NT2/D1 (cell line): ENCODE results near the gene SEC14L2.

ENCODE experiments used
- DNase-seq: peaks from one replicate; pipeline ENCODE4 v3.0.0-alpha.2; 2011; ENCODE audit warnings: low read depth, low spot score
- H3K27me3 ChIP-seq: 2 replicates; pipeline ENCODE4 v1.6.0; 2011; ENCODE audit warnings: mild to moderate bottlenecking; ENCODE audit not compliant: insufficient read length, insufficient read depth
- H3K36me3 ChIP-seq: 2 replicates; pipeline ENCODE4 v1.6.1; 2011; ENCODE audit warnings: mild to moderate bottlenecking, low read length, mixed read lengths; ENCODE audit not compliant: insufficient read depth, insufficient read length
- H3K4me1 ChIP-seq: 2 replicates; pipeline ENCODE4 v1.5.1; 2011; ENCODE audit not compliant: insufficient read depth, insufficient read length
- H3K4me3 ChIP-seq: 2 replicates; pipeline ENCODE4 v1.5.1; 2011; ENCODE audit warnings: low read depth; ENCODE audit not compliant: insufficient read length
- H3K9ac ChIP-seq: 2 replicates; pipeline ENCODE4 v1.6.0; 2011; ENCODE audit warnings: low read depth; ENCODE audit not compliant: insufficient read length
- H3K9me3 ChIP-seq: 2 replicates; pipeline ENCODE4 v1.5.1; 2011; ENCODE audit warnings: mild to moderate bottlenecking, low read length; ENCODE audit not compliant: insufficient read depth
- SUZ12 ChIP-seq: IDR thresholded peaks from 2 replicates; pipeline ENCODE4 v1.6.1; 2011; ENCODE audit not compliant: insufficient read length, insufficient read depth; ENCODE audit errors: extremely low read depth
- YY1 ChIP-seq: IDR thresholded peaks from 2 replicates; pipeline ENCODE4 v1.6.1; 2011; ENCODE audit not compliant: insufficient read length, insufficient read depth
- ZNF274 ChIP-seq: IDR thresholded peaks from 2 replicates; pipeline ENCODE4 v1.6.1; 2011; ENCODE audit warnings: mild to moderate bottlenecking, low read depth, low read length

SEC14L2 gene

DNA sequence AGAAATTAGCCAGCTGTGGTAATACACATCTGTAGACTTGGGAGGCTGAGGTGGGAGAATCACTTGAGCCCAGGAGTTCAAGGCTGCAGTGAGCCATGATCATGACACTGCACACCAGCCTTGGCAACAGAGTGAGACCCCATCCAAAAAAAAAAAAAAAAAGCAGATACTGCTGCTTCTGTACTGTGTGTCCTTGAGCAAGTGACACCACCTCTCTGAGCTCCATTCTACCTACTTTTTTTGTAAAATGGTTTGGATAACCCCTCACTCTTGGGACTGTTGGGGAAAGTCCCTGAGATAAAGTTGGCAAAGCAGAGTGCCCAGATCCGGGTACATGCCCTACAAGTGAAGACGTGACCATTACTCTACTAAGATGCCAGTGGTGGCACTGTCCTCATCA is 72.3 kb downstream of the SEC14L2 start:
- H3K9me3 ChIP-seq: no peaks in the 10 kb centered on the region
- H3K4me1 ChIP-seq: peaks cover 2% of the 10 kb centered on the region
- no peak overlapping the region for H3K9ac ChIP-seq
- no peak for DNase-seq
- peaks cover 17% of the 10 kb centered on the region for H3K27me3 ChIP-seq
- H3K4me3 ChIP-seq: no peak overlapping the region
- TF ChIP-seq SUZ12 (no peak), YY1 (no peak), ZNF274 (no peak)
- H3K36me3 ChIP-seq: no peaks in the 10 kb centered on the region

DNA sequence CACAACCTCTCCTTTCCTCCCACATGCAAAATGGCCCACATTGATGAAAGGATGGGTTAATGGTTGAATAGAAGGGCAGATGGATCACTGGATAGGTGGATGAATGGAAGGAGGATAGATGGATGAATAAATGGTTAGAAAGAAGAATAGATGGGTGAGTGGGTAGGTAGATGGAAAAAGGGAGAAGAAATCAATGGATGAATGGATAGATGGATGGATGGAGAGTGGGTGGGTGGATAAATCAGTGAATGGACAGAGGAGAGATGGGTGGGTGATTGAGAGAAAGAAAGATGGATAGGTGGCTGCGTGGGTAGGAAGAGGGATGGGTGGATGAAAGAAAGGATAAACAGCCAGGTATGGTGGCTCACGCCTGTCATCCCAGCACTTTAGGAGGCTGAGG is 73.8 kb downstream of the SEC14L2 start:
- Histone ChIP-seq H3K4me3 (no peak overlapping the region), H3K9ac (no peak overlapping the region), H3K27me3 (peaks cover 8% of the 10 kb centered on the region), H3K9me3 (no peaks in the 10 kb centered on the region), H3K4me1 (peaks cover 2% of the 10 kb centered on the region), H3K36me3 (no peaks in the 10 kb centered on the region)
- DNase-seq: no peak
- TF ChIP-seq SUZ12 (no peak), YY1 (no peak), ZNF274 (no peak)

DNA sequence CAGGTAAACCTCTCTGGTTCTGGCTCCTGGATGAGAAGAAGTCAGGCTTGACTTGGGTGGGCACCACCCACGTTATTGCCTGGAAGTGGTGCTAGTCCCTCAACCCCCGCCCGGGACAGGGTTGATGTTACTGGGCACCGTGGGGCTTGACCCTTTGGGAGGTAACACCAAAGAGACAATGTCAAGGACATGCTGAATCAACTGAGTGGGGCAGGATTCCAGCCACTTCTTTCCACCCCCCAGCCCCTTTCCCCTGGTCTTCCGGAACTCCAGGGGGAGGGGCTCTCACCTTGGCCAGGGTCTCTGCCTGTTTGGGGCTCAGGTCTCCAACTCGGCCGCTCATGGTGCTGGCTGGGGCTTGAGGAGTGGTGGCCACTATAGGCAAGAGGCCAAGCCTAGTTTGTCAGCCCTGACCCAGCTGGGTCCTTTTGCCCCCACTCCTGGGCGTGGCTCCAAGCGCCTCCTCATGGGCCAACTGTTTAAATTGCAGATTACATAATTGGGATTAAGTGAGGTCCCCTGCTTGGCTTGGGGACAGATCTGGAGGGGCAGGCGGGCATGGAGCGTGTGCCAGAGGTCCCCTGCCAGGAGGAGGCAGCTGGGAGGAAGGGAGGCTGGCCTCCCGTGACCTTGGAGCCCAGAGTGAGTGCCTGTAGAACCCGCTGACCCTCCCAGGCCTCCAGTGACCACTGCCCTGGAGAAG is 74.9 kb downstream of the SEC14L2 start, which contains the start of gene SEC14L3:
Gene SEC14L3 (minus strand): TSS at position 402 of the 703 bp plus-strand sequence. CDS start 59 bp downstream, at position 343.
- Histone ChIP-seq H3K4me3 (no peak within 1 kb of the TSS), H3K36me3 (no peaks in the 10 kb centered on the region), H3K4me1 (peaks cover 5% of the 10 kb centered on the region), H3K9ac (no peak within 1 kb of the TSS), H3K27me3 (peaks cover 8% of the 10 kb centered on the region), H3K9me3 (no peaks in the 10 kb centered on the region)
- no peak for TF ChIP-seq SUZ12
- TF ChIP-seq YY1: no peak
- TF ChIP-seq ZNF274: no peak
- DNase-seq: no peak

DNA sequence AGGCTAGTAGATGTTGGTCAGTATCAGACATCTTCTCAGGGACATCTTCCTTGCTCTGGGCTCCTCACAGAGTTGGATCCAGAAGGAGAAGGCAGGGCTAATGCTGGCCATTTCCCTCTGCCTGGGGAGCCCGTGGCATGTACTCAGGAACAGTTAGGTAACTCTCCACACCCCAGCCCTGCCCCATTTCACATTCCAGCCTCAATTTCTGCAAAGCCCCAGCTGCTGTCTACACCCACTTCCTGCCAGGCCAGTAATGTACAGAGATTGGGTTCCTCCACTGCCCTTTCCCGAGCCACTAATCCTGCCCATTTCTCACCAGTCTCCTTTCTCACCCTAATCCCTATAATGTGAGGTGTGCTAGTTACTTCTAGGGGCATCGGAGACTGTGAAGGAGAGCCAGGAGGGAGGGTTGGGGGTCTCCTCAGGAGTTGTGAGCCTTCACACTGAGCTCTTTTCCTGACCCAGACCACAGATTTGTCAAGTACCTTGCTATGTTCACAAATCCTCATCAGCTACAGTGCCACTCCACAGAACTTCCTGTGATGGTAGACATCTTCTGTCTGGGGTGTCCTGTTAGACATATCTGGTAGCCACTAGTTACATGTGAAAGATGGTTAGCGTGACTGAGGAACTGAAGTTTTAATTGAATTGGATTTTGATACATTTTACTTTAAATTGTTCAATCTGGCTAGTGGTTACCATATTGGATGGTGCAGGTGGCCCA is 76.3 kb downstream of the SEC14L2 start:
- H3K4me3 ChIP-seq: no peak overlapping the region
- TF ChIP-seq ZNF274 (no peak), SUZ12 (no peak), YY1 (no peak)

DNA sequence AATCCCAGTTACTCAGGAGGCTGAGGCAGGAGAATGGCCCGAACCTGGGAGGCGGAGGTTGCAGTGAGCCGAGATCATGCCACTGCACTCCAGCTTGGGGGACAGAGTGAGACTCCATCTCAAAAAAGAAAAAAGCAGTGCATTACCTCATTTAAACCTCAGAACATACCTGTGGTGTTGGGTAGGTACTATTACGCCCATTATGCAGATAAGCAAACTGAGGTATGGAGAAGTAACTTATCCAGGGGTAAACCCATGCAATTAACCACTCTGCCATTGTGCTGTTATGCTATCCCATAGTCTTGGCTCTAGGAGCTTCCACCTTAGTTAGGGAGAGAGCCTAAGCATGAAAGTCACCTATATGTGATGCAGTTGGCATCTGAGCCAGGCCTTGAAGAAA is 77.3 kb downstream of the SEC14L2 start:
- TF ChIP-seq YY1 (no peak), SUZ12 (no peak), ZNF274 (no peak)
- no peak overlapping the region for H3K4me3 ChIP-seq
- DNase-seq: no peak

More for the DNA sequence above, 76.3 kb downstream of the SEC14L2 start:
- no peak for DNase-seq
- Histone ChIP-seq H3K4me1 (peaks cover 5% of the 10 kb centered on the region), H3K9me3 (no peaks in the 10 kb centered on the region), H3K36me3 (no peaks in the 10 kb centered on the region), H3K9ac (no peak overlapping the region), H3K27me3 (peaks cover 8% of the 10 kb centered on the region)

More for the DNA sequence above, 77.3 kb downstream of the SEC14L2 start:
- peaks cover 5% of the 10 kb centered on the region for H3K4me1 ChIP-seq
- H3K27me3 ChIP-seq: peaks cover 8% of the 10 kb centered on the region
- no peaks in the 10 kb centered on the region for H3K9me3 ChIP-seq
- H3K9ac ChIP-seq: no peak overlapping the region
- no peaks in the 10 kb centered on the region for H3K36me3 ChIP-seq
